ENCODE results near the gene TRAF3. TPM values are rescaled to one million over a fixed set of nuclear protein-coding genes. Genes with fewer than 3 reads are reported as not detected.
A peak's percentile ranks its signal among the peaks of the same experiment; 100 is the strongest.

Gene TRAF3
- total RNA-seq, 1 donor from 2014 or later: 25.9 TPM

DNA sequence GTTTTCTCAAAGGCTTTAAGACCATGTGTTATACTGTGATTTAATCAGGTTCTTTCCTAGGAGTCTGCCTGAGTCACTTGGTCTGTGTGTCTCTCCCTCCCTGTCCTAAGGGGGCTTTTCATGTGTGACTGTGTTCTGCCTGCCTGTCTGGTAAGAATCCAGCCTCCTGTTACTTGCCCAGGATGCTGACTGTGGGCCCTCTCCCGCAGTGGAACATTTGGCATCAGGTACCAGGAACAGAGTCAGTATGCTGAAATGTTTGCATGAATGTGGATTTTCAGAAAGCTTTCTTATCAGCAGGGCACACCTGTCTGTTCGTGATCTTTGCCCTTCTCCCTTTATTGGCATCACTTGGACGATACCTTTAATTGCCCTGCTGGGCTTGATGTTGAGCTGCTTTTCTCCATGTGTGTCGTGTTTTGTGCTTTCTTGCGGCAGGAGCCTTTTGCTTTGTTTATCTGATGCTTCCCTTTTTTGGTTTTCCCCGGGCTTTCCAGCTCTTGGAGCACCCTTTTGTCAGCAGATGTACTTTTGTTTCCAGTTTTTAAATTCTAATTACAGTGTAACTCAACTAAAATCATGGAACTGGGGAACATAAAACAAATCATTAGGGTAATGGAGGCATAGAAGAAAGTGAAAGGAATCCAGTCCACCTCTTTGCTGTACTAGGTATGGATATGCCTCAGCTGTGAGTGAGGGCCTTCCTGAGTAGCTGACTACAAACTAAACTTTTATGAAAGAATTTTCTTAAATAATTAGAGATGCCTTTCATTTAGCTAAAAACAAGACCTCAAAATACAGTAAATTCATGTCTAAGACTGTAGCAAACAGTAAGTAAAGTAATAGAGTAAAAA is 72.5 kb downstream of the TRAF3 start:
- no peaks in the 10 kb centered on the region for H3K36me3 ChIP-seq (ENCODE audit: insufficient read depth, low read length)
- TF ChIP-seq EZH2 (IDR thresholded peaks at IDR 0.05; ENCODE audit: insufficient read depth, low read length): no peak
- TF ChIP-seq, protein P1, sequence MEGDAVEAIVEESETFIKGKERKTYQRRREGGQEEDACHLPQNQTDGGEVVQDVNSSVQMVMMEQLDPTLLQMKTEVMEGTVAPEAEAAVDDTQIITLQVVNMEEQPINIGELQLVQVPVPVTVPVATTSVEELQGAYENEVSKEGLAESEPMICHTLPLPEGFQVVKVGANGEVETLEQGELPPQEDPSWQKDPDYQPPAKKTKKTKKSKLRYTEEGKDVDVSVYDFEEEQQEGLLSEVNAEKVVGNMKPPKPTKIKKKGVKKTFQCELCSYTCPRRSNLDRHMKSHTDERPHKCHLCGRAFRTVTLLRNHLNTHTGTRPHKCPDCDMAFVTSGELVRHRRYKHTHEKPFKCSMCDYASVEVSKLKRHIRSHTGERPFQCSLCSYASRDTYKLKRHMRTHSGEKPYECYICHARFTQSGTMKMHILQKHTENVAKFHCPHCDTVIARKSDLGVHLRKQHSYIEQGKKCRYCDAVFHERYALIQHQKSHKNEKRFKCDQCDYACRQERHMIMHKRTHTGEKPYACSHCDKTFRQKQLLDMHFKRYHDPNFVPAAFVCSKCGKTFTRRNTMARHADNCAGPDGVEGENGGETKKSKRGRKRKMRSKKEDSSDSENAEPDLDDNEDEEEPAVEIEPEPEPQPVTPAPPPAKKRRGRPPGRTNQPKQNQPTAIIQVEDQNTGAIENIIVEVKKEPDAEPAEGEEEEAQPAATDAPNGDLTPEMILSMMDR (IDR thresholded peaks at IDR 0.05; ENCODE audit: insufficient read depth, low read depth, low read length): no peak
- no peak overlapping the region for H3K9ac ChIP-seq (ENCODE audit: low read length)
- peak overlapping the region; percentile 30 for H3K4me2 ChIP-seq (ENCODE audit: low read length)
- no peak overlapping the region for H3K27ac ChIP-seq (ENCODE audit: low read depth, low read length)
- no peak overlapping the region for H3K4me3 ChIP-seq (ENCODE audit: insufficient read depth, low read depth, low read length)
- FAIRE-seq: no peak
- H3K36me3 Mint-ChIP-seq (ENCODE audit: low read depth, unreplicated experiment): peaks cover 3% of the 10 kb centered on the region
- H3K27me3 Mint-ChIP-seq (ENCODE audit: low read depth, unreplicated experiment): no peaks in the 10 kb centered on the region
- no peaks in the 10 kb centered on the region for H3K9me3 Mint-ChIP-seq (ENCODE audit: unreplicated experiment)
- no peak overlapping the region for H2AFZ ChIP-seq (ENCODE audit: low read depth, low read length)
- no peak overlapping the region for H3K4me3 Mint-ChIP-seq (ENCODE audit: unreplicated experiment)
- peaks cover 11% of the 10 kb centered on the region for H4K20me1 ChIP-seq (ENCODE audit: insufficient read depth, low read length)
- H3K79me2 ChIP-seq (ENCODE audit: insufficient read depth, low read length): no peaks in the 10 kb centered on the region
- H3K27me3 ChIP-seq (ENCODE audit: insufficient read depth, low read length): no peaks in the 10 kb centered on the region
- no peaks in the 10 kb centered on the region for H3K9me3 ChIP-seq (ENCODE audit: insufficient read depth, low read depth, low read length)
- peak overlapping the region; percentile 6 for H3K27ac Mint-ChIP-seq (ENCODE audit: unreplicated experiment)
- DNase-seq (ENCODE audit: low read depth): peak; percentile 39
- no peaks in the 10 kb centered on the region for H3K4me1 Mint-ChIP-seq (ENCODE audit: low read depth, unreplicated experiment)
- peaks cover 9% of the 10 kb centered on the region for H3K4me1 ChIP-seq (ENCODE audit: insufficient read depth, low read length)

DNA sequence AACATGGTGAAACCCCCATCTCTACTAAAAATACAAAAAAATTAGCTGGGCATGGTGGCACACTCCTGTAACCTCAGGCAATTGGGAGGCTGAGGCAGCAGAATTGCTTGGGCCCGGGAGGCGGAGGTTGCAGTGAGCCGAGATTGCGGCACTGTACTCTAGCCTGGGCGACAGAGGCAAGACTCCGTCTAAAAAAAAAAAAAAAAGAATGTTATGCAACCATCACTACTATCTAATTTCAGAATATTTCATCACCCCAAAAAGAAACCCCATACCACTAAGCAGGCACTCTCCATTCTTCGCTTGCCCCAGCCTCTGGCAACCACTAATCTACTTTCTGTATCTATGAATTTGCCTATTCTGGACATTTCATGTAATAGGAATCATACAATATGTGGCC is 76.4 kb downstream of the TRAF3 start:
- no peak overlapping the region for H3K27ac Mint-ChIP-seq (ENCODE audit: unreplicated experiment)
- Histone ChIP-seq H2AFZ (ENCODE audit: low read depth, low read length) (no peak overlapping the region), H4K20me1 (ENCODE audit: insufficient read depth, low read length) (peaks cover 14% of the 10 kb centered on the region), H3K4me2 (ENCODE audit: low read length) (no peak overlapping the region), H3K4me3 (ENCODE audit: insufficient read depth, low read depth, low read length) (no peak overlapping the region), H3K36me3 (ENCODE audit: insufficient read depth, low read length) (no peaks in the 10 kb centered on the region), H3K9ac (ENCODE audit: low read length) (no peak overlapping the region), H3K27ac (ENCODE audit: low read depth, low read length) (no peak overlapping the region), H3K9me3 (ENCODE audit: insufficient read depth, low read depth, low read length) (no peaks in the 10 kb centered on the region), H3K27me3 (ENCODE audit: insufficient read depth, low read length) (no peaks in the 10 kb centered on the region), H3K4me1 (ENCODE audit: insufficient read depth, low read length) (peaks cover 9% of the 10 kb centered on the region), H3K79me2 (ENCODE audit: insufficient read depth, low read length) (peaks cover 7% of the 10 kb centered on the region)
- H3K9me3 Mint-ChIP-seq (ENCODE audit: unreplicated experiment): peaks cover 4% of the 10 kb centered on the region
- FAIRE-seq (no peak), DNase-seq (ENCODE audit: low read depth) (no peak)
- peaks cover 18% of the 10 kb centered on the region for H3K36me3 Mint-ChIP-seq (ENCODE audit: low read depth, unreplicated experiment)
- H3K4me3 Mint-ChIP-seq (ENCODE audit: unreplicated experiment): no peak overlapping the region
- H3K27me3 Mint-ChIP-seq (ENCODE audit: low read depth, unreplicated experiment): no peaks in the 10 kb centered on the region
- no peak for TF ChIP-seq EZH2 (IDR thresholded peaks at IDR 0.05; ENCODE audit: insufficient read depth, low read length)
- H3K4me1 Mint-ChIP-seq (ENCODE audit: low read depth, unreplicated experiment): no peaks in the 10 kb centered on the region

DNA sequence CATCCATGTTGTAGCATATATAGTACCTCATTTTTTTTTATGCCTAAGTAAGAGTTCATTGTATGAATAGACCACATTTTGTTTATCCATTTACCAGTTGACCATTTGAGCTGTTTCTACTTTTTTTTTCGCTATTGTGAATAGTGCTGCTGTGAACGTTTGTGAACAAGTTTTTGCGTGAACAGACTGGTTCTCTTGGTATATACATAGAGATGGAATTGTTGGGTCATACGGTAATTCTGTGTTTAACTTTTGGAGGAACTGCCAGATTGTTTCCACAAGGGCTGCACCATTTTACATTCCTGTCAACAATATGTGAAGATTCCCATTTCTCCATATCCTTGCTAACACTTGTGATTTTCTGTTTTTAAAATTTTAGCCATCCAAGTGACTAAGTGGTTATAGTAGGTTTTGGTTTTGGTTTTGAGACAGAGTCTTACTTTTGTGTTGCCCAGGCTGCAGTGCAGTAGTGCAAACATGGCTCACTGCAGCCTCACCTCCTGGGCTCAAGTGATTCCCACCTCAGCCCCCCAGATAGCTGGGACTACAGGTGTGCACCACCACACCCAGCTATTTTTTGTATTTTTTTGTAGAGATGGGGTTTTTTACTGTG is 76.9 kb downstream of the TRAF3 start:
- H3K9ac ChIP-seq (ENCODE audit: low read length): no peak overlapping the region
- peaks cover 7% of the 10 kb centered on the region for H3K79me2 ChIP-seq (ENCODE audit: insufficient read depth, low read length)
- peaks cover 19% of the 10 kb centered on the region for H3K36me3 Mint-ChIP-seq (ENCODE audit: low read depth, unreplicated experiment)
- peaks cover 12% of the 10 kb centered on the region for H4K20me1 ChIP-seq (ENCODE audit: insufficient read depth, low read length)
- FAIRE-seq: no peak
- no peak overlapping the region for H3K4me2 ChIP-seq (ENCODE audit: low read length)
- H3K27me3 ChIP-seq (ENCODE audit: insufficient read depth, low read length): no peaks in the 10 kb centered on the region
- no peak overlapping the region for H3K27ac Mint-ChIP-seq (ENCODE audit: unreplicated experiment)
- H3K4me1 ChIP-seq (ENCODE audit: insufficient read depth, low read length): peaks cover 6% of the 10 kb centered on the region
- H3K36me3 ChIP-seq (ENCODE audit: insufficient read depth, low read length): no peaks in the 10 kb centered on the region
- no peak for TF ChIP-seq EZH2 (IDR thresholded peaks at IDR 0.05; ENCODE audit: insufficient read depth, low read length)
- TF ChIP-seq, protein P1 (IDR thresholded peaks at IDR 0.05; ENCODE audit: insufficient read depth, low read depth, low read length): no peak
- DNase-seq (ENCODE audit: low read depth): no peak
- no peak overlapping the region for H3K4me3 ChIP-seq (ENCODE audit: insufficient read depth, low read depth, low read length)
- H3K4me1 Mint-ChIP-seq (ENCODE audit: low read depth, unreplicated experiment): no peaks in the 10 kb centered on the region
- no peak overlapping the region for H3K27ac ChIP-seq (ENCODE audit: low read depth, low read length)
- no peaks in the 10 kb centered on the region for H3K9me3 ChIP-seq (ENCODE audit: insufficient read depth, low read depth, low read length)
- peaks cover 4% of the 10 kb centered on the region for H3K9me3 Mint-ChIP-seq (ENCODE audit: unreplicated experiment)
- H3K27me3 Mint-ChIP-seq (ENCODE audit: low read depth, unreplicated experiment): no peaks in the 10 kb centered on the region
- no peak overlapping the region for H2AFZ ChIP-seq (ENCODE audit: low read depth, low read length)
- no peak overlapping the region for H3K4me3 Mint-ChIP-seq (ENCODE audit: unreplicated experiment)

Data from astrocyte (in vitro differentiated cells and primary cell).